Stomach (tissue), 9 donors: ENCODE measurements around the gene ULK1. TPM values are rescaled to one million over a fixed set of nuclear protein-coding genes. Genes with fewer than 3 reads are reported as not detected.

Experiments
- DNase-seq, 2 donors: peaks; one replicate each; pipeline versions ENCODE4 v3.0.0 to v3.0.0-alpha.2; 2013 to 2019
- H3K27ac ChIP-seq, 5 donors: fragments of 200-600 bp in 4 of 5; sonication (generic) in 4 of 5; one replicate each; pipeline ENCODE4 v1.5.1; 2013 to 2019; ENCODE audit warnings: mild to moderate bottlenecking in 1 of 5, moderate library complexity in 1 of 5
- H3K27me3 ChIP-seq, 3 donors: fragments of 200-600 bp; sonication (generic); one replicate each; pipeline ENCODE4 v1.5.1; 2017 to 2019; ENCODE audit warnings: mixed run types in 1 of 3
- H3K36me3 ChIP-seq, 4 donors: fragments of 200-600 bp; sonication (generic); 1 replicate in 3 of 4; 2 replicates in 1 of 4; pipeline ENCODE4 v1.5.1; 2016 to 2019
- H3K4me1 ChIP-seq, 4 donors: fragments of 200-600 bp; sonication (generic); one replicate each; pipeline ENCODE4 v1.5.1; 2016 to 2019
- H3K4me3 ChIP-seq, 4 donors: fragments of 200-600 bp; sonication (generic) in 3 of 4; one replicate each; pipeline ENCODE4 v1.5.1; 2016 to 2019; ENCODE audit warnings: mild to moderate bottlenecking in 1 of 4
- H3K9me3 ChIP-seq, 4 donors: fragments of 200-600 bp; sonication (generic); one replicate each; pipeline ENCODE4 v1.5.1; 2016 to 2019
- EP300 ChIP-seq: sonication (generic); formaldehyde crosslinking; IDR thresholded peaks from one replicate; pipeline ENCODE4 v1.6.1; 2017; ENCODE audit warnings: antibody characterized with exemption
- POLR2A ChIP-seq, 4 donors: fragments of 450-650 bp; IDR thresholded peaks; one replicate each; pipeline ENCODE4 v1.6.1; 2016; ENCODE audit warnings: antibody characterized with exemption in 4 of 4, control low read depth in 2 of 4, mild to moderate bottlenecking in 1 of 4, moderate library complexity in 1 of 4
- POLR2AphosphoS5 ChIP-seq, 3 donors: sonication (generic); formaldehyde crosslinking; IDR thresholded peaks; one replicate each; pipeline ENCODE4 v1.6.1; 2016; ENCODE audit warnings: antibody characterized with exemption in 3 of 3
- WGBS, 5 donors: extraction: QIAGEN DNeasy Blood & Tissue Kit in 3 of 5; methylation state at CpG; one replicate each; pipeline versions ENCODE4 v1.1.5 to v1.1.7; 2013 to 2018; 5-methylcytosine and 5-hydroxymethylcytosine counted together
- intact Hi-C: fragments of 100-400 bp; cut with DNase I; formaldehyde crosslinking; loops from one replicate; pipeline ENCODE4 v1.15.1; 2023; ENCODE audit warnings: low total_unique reads
- polyA plus RNA-seq, 3 donors: library from polyadenylated mRNA; stranded (reverse); fragments of 200-250 nt; gene quantifications; one replicate each; pipeline ENCODE4 v1.2.3, GENCODE V29; 2013
- total RNA-seq, 5 donors: library from RNA; depleted of rRNA; stranded (reverse); fragments of >200 nt; gene quantifications; one replicate each; pipeline versions ENCODE4 v1.1.0 to v1.2.3, GENCODE V29; 2014 to 2016
- TF ChIP-seq, protein P1 (sequence below), 7 experiments: fragments of 450-650 bp in 4 of 7; fragments of 200-600 bp in 3 of 7; sonication (generic) in 3 of 7; IDR thresholded peaks; one replicate each; pipeline ENCODE4 v1.5.1; 2016 to 2019; ENCODE audit warnings: antibody characterized with exemption in 7 of 7, control low read depth in 2 of 7, mild to moderate bottlenecking in 1 of 7
- donor health status: healthy with polysubstance abuse.
- donor health status: Bipolar disorder and iron deficiency.
- donor health status: healthy.

ULK1 gene
- total and polyA plus RNA-seq, 8 donors = 10.2 to 45.1 (median 18.3) TPM

DNA sequence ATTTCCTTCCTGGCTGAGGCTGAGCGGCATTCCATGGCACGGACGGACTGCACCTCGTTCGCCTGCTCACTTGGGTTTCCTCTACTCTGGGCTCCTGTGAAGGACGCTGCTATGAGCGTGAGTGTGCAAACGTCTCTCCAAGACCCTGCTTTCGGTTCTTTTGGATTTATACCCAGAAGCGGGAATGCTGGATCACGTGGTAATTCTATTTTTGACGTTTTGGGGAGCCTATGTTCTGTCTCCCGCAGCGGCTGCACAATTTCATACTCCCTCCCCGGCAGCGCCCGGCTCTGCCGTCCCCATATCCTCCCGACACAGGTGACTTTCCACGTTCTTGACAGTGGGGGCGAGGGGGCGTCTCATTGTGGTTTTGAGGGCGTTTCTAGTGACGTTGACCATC, 45.7 kb upstream of the ULK1 start:
- no peak overlapping the region for H3K27ac ChIP-seq
- no peak for DNase-seq
- TF ChIP-seq POLR2A (IDR thresholded peaks at IDR 0.05) (no peak), POLR2AphosphoS5 (IDR thresholded peaks at IDR 0.05) (no peak), EP300 (no peak)
- TF ChIP-seq, protein P1, sequence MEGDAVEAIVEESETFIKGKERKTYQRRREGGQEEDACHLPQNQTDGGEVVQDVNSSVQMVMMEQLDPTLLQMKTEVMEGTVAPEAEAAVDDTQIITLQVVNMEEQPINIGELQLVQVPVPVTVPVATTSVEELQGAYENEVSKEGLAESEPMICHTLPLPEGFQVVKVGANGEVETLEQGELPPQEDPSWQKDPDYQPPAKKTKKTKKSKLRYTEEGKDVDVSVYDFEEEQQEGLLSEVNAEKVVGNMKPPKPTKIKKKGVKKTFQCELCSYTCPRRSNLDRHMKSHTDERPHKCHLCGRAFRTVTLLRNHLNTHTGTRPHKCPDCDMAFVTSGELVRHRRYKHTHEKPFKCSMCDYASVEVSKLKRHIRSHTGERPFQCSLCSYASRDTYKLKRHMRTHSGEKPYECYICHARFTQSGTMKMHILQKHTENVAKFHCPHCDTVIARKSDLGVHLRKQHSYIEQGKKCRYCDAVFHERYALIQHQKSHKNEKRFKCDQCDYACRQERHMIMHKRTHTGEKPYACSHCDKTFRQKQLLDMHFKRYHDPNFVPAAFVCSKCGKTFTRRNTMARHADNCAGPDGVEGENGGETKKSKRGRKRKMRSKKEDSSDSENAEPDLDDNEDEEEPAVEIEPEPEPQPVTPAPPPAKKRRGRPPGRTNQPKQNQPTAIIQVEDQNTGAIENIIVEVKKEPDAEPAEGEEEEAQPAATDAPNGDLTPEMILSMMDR (IDR thresholded peaks at IDR 0.05) = no peak
- 82 to 88% (median 85%) methylated on average over 23 to 24 of the region's 24 CpGs for WGBS, 5 donors
- H3K9me3 ChIP-seq = no peaks in the 10 kb centered on the region
- peaks cover 0 to 8% (median 2%) of the 10 kb centered on the region in 4 donors for H3K4me1 ChIP-seq
- H3K27me3 ChIP-seq = peaks cover 0 to 29% (median 6%) of the 10 kb centered on the region in 3 donors
- H3K36me3 ChIP-seq = peaks cover 0 to 8% (median 3%) of the 10 kb centered on the region in 4 donors
- intact Hi-C loops = no loop called here
- no peak overlapping the region for H3K4me3 ChIP-seq

DNA sequence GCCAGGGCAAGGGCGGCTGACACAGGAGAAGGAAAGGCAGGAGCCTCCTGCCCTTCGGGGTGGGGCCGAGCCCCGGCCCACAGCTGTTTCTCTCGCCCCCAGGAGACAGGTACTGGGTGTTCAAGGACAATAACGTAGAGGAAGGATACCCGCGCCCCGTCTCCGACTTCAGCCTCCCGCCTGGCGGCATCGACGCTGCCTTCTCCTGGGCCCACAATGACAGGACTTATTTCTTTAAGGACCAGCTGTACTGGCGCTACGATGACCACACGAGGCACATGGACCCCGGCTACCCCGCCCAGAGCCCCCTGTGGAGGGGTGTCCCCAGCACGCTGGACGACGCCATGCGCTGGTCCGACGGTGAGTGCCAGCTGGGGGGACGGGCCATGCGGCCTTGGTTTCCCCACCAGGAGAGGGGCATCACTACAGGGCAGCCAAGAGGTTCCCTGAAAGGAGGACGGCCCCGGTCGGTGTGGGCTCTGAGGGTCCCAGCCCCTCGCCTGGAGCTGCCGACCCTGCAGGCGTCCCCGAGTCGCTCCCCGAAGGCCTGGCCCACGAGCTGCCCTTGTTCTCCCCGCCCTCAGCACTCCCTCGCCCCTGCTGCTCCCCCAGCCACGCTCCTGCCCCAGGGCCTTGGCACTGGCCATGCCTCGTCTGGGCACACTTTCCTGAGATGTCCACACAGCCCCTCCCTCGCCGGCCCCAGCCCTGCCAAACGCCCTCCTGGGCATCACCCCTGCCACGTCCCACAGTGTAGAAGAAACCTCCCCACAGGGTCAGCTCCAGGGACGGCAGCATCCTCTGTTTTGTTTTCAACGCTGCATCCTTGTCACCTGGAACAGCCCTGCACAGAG, 44.5 kb upstream of the ULK1 start:
- H3K9me3 ChIP-seq = no peaks in the 10 kb centered on the region
- no peak for TF ChIP-seq POLR2A (IDR thresholded peaks at IDR 0.05)
- TF ChIP-seq, protein P1 (IDR thresholded peaks at IDR 0.05) = no peak
- no peak for TF ChIP-seq EP300
- no peak for TF ChIP-seq POLR2AphosphoS5 (IDR thresholded peaks at IDR 0.05)
- intact Hi-C loops = no loop called here
- peaks cover 0 to 8% (median 0%) of the 10 kb centered on the region in 4 donors for H3K36me3 ChIP-seq
- DNase-seq = no peak
- H3K4me3 ChIP-seq = no peak overlapping the region
- no peak overlapping the region for H3K27ac ChIP-seq
- H3K4me1 ChIP-seq = peaks cover 0 to 8% (median 2%) of the 10 kb centered on the region in 4 donors
- H3K27me3 ChIP-seq = peaks cover 0 to 41% (median 11%) of the 10 kb centered on the region in 3 donors
- WGBS, 5 donors = 85 to 90% (median 86%) methylated on average over 36 to 47 of the region's 47 CpGs

DNA sequence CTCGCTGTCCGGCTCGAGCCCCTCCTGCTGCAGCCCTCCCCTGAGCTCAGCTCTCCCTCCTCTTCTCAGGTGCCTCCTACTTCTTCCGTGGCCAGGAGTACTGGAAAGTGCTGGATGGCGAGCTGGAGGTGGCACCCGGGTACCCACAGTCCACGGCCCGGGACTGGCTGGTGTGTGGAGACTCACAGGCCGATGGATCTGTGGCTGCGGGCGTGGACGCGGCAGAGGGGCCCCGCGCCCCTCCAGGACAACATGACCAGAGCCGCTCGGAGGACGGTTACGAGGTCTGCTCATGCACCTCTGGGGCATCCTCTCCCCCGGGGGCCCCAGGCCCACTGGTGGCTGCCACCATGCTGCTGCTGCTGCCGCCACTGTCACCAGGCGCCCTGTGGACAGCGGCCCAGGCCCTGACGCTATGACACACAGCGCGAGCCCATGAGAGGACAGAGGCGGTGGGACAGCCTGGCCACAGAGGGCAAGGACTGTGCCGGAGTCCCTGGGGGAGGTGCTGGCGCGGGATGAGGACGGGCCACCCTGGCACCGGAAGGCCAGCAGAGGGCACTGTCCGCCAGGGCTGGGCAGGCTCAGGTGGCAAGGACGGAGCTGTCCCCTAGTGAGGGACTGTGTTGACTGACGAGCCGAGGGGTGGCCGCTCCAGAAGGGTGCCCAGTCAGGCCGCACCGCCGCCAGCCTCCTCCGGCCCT, 43.4 kb upstream of the ULK1 start:
- no peak for TF ChIP-seq EP300
- no peak for TF ChIP-seq POLR2A (IDR thresholded peaks at IDR 0.05)
- peak in 1 of 3 donors; percentile 6 for TF ChIP-seq POLR2AphosphoS5 (IDR thresholded peaks at IDR 0.05)
- TF ChIP-seq, protein P1 (IDR thresholded peaks at IDR 0.05) = peak in 5 of 7 experiments; percentile 31 to 81 (median 62)
- intact Hi-C loops = no loop called here
- whole genome bisulfite sequencing, 5 donors = 69 to 82% (median 73%) methylated on average over 9 to 41 of the region's 41 CpGs
- peak; percentile 65 to 78 for DNase-seq
- Histone ChIP-seq H3K27me3 (peaks cover 0 to 52% (median 22%) of the 10 kb centered on the region in 3 donors), H3K9me3 (no peaks in the 10 kb centered on the region), H3K27ac (no peak overlapping the region), H3K4me3 (peak overlapping the region in 1 of 4 donors; percentile 3), H3K4me1 (peaks cover 0 to 14% (median 2%) of the 10 kb centered on the region in 4 donors), H3K36me3 (no peaks in the 10 kb centered on the region)

DNA sequence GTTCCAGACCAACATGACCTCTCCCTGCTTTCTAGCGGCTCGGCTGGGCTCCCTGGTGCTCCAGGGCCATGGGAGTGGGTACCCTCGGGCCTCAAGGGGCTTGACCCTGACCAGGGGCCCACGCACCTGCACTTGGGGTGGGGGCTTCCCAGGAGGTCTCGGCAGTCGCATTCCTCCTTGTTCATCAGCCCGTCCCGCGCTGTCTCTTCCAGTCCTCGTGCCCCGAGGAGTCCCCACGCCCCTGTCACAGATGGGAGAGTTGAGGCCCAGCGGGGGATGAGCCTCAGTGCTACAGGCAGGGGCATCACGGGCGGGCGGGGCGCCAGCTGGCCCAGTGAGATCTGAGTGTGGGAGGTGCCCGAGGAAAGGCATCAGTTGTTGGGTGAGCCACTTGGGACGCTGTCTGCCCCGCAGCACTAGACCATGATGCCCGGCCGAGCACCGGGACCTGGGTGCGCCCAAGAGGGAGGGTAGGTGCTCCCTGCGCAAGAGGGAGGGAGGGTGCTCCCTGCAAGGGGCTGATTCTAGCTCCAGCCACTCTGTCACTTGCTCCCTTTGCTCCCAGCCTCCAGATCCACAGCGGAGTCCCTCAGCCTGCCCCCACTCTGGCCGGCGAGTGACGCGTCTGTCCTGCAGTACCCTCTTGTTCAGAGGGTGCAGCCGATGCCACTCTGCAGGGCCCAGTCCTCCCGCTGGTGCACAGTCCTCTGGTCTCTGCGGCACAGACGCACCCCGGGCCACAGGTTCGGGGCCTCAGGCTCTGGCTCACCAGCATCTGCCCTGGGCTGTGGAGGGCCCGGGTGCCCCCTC, 42.5 kb upstream of the ULK1 start:
- 83 to 98% (median 86%) methylated on average over 12 to 37 of the region's 37 CpGs for WGBS, 5 donors
- Histone ChIP-seq H3K27ac (no peak overlapping the region), H3K4me1 (peaks cover 0 to 14% (median 2%) of the 10 kb centered on the region in 4 donors), H3K9me3 (no peaks in the 10 kb centered on the region), H3K27me3 (peaks cover 0 to 61% (median 24%) of the 10 kb centered on the region in 3 donors), H3K36me3 (no peaks in the 10 kb centered on the region), H3K4me3 (peak overlapping the region in 1 of 4 donors; percentile 3)
- no peak for TF ChIP-seq POLR2AphosphoS5 (IDR thresholded peaks at IDR 0.05)
- TF ChIP-seq POLR2A (IDR thresholded peaks at IDR 0.05) = no peak
- no peak for TF ChIP-seq EP300
- TF ChIP-seq, protein P1 (IDR thresholded peaks at IDR 0.05) = no peak
- intact Hi-C loops = no loop called here
- peak in 1 of 2 donors; percentile 3 for DNase-seq
